Activated CD8-positive, alpha-beta memory T cell treated with anti-CD3 and anti-CD28 coated beads, Interleukin-2, amount 50 U/mL, for 1 hour (primary cell): Measurements from ENCODE around the gene CFAP100.

Source experiments
- DNase-seq: peaks from one replicate; pipeline ENCODE4 v3.0.0-alpha.2; 2020; ENCODE audit errors: extremely low read depth

CFAP100 gene

DNA sequence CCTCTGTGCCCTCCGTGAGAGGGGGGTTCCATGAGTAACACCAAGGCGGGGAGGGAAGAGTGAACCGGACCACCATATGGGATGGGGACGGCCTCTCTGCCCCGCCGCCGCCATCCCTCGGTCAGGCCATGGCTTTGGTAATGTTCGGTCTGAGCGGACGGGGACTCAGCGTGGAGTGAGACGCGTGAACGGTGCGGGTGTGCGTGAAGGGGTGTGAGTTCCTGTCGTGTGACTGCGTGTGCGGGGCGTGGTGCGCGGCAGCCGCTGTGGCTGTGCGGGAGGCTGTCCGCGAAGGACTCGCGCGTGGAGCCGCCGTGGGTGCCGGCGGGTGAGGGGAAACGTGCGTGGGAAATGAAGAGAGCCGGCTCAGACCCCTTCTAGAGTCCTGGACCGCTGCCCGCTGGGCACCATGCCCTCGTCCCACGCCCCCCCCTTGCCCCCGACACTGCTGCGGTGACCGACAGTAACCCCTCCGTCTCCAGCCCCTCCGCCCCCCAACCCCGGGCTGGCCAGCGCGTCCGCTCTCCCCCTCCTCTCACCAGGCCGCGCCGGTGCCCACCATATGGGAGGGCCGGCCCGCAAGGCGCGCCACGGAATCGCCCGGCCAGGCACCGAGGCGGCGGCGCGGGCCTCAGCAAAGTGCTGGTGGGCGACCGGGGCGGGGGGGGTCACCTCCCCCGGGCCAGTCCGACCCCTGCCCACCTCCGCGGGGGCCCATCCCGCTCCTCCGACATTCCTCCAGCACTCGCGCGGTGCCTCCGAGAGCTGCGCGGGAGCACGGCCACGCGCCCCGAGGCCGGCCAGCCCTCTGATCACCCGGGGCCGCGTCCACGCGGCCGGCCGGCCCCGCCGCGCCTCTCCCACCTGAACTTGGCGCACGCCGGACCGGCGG lies 38.1 kb upstream of the CFAP100 start:
- DNase-seq = no peak

DNA sequence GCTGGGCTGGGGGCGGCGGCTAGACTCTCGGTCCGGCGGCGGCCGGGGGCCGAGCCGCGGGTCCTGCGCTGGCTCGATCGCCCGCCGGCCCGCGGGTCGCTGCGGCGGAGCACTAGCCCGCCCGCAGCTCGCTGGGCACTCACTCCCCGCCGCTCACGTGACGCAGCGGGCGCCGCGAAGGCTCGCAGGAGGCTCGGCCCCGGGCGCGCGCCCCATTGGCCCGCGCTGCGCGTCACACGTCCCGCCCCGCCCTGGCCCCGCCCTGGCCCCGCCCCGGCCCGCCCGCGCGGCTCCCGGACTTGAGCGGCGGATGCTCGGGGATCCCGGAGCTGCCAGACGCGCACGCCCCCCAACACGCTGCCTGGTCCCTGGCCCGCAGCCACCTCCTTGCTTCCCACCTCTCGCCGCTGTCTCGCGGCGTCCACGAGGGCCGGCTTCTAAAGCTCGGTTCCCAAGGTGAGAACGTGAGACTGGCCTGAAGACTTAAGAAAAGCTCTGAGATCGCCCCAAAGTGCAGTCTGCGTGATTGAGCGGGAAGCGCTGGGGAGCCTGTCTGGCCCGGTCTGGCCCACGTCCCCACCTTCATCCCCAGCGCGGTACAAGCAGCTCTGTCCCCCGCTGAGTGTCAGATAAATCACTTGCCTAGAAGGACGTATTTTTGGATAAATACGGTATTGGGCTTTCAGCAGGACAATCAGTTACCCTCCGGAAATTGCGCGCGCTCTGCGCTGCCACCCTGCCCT lies 37.2 kb upstream of the CFAP100 start, which contains the start of gene KLF15:
TSS of gene KLF15 (minus strand) at position 114 of the 743 bp plus-strand sequence. CDS start 4,486 bp downstream, outside the sequence.
- peak; percentile 10 for DNase-seq

DNA sequence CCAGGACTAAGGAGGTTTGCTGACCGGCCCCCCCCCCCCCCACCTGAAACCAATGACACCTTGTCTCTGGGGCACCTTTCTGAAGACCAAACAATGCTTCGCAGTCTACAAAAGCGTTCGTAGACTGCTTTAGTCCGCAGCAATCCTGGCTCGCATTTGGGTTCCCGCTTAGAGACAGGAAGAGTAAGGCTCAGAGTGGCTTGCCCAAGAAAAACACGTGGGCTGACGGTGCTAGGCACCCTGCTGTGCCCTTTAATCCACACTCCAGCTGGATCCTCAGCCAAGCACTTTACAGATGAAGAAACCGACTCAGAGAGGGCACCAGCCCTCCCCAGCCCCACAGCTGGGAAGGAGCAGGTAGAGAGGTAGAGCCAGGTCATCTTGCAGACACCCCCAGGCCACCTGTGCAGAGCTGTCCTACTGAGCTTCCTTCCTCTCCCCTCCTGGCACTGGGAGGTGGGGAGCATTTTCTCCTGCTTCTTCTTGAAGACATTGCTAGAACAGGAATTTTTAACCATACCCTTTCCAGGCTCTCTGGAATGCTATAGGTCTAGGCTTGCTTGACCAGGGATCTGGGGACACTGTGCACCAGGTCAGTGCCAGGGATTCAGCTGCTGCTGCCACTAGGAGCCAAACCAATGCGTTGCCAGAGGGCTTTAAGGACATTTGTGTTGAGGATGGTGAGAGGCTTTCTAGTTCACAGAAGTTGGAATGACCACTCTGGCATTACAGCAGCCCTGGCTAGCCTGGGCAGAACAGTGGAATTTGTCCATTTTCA lies 36.5 kb upstream of the CFAP100 start:
- DNase-seq = no peak

DNA sequence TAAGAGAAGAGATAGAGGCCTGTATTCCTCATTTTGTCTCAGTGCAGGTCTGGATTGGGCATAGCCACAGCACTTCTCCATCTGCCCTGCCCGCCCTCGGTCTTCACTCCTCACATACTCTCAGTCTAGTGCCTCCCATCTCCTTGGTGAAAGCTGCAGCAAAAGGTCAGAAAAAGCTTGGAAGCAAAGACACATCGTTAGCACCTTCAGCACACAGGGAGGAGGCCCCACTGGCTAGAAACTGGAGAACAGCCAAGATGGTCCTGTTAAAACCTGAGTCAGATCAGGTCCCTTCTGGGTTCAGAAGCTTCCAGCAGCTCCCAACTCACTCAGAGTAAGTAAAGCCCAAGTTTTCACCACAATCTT lies 35.9 kb upstream of the CFAP100 start:
- no peak for DNase-seq

GRCh38 chr3:126360046-126360713 lies 34.5 kb upstream of the CFAP100 start:
- DNase-seq = no peak

GRCh38 chr3:126360714-126361060 lies 34.0 kb upstream of the CFAP100 start:
- DNase-seq = no peak

GRCh38 chr3:126361211-126361610 lies 33.5 kb upstream of the CFAP100 start:
- DNase-seq = no peak

DNA sequence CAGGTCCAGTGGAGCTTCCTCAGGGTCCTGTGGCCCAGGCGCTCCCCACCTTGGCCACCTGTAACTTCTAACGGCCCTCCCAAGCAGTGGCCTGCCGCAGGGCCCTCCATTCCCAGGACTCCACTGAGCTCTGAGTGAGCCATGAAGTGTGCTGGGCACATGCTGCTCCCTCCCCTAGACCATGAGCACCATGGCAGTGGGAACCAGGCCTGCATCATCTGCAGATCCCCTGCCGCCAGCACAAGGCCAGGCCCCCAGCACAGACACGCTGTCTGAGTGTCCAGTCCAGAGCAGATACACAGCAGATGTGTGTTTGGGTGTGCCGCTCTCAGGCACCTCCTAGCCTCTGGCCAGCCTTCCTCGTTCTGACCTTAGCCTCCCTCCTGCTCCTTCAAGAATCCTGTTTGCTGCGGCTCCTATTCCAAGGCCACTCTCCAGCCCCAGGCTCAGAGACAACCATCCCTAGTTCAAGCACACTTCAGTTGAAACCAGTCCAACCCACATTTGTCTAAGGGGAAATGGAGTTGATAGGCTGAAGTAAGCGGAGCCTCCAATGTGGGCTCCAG lies 30.5 kb upstream of the CFAP100 start:
- DNase-seq = no peak

- DNase-seq = no peak
These were observed 29.9 kb upstream of the CFAP100 start for GRCh38 chr3:126364731-126365301.

DNA sequence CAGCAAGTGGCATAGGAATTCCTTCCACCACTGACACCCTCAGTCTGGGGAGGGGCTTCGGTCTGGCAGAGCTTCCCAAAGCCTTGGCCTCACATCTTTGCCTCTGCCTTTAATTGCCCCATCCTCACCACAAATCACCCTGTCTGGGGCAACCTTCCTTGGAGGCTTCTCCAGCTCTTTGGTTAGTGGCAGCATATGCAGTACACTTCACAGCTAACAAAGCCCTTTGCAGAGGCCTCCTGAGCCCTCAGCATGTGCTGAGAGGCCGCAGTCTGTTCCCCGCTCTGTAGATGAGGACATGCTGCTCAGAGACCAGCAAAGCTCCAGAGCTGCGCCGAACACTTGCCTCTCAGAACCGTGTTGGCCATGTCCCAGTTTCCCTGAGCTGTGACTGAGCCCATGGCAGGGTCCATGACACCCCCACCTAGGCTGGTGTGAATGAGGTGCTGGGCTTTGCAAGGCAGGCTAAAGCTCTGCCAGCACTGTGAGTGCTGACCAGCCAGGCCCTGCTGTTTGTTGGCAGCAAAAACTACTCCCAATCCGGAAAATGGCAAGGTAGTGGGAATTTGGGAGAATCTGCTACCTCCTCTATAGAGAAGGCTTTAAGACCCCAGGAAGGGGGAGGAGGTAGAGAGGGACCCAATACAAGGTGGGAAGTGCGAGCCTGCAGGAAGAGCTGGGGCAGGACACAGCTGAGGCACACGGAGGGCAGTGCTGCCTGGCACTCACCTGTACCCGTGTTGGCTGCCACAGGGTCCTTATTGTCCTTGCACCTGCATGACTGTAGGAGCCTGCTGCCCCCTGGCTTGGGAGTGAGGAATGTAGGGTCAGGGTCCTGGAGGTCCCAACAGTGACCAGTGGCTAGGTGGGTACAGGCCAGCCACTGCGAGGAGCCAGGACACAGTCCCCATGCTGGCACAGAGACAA lies 29.1 kb upstream of the CFAP100 start:
- no peak for DNase-seq

DNA sequence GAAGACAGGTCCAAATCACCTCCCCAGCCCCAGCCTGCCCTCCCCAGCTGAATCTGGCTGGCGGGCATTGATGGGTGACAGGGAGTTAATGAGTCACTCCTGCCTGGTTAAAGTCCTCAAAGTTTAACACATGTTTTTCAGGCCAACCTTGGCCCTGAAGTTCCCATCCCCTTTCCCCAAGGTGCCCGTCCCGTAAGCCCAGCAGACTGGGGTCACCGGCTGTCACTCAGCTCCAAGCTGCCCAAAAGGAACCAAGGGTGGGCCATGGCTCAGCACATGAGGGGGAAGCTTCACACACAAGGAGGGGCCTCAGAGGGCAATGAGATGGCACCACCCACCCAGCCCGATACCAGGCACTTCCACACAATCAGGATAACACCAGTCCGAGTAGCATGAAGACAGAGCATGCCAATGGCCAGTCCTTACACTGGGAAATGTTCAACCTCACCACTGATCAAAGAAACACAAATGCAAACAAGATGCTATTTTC lies 27.3 kb upstream of the CFAP100 start:
- DNase-seq = no peak

- DNase-seq = no peak
These were observed 25.2 kb upstream of the CFAP100 start for GRCh38 chr3:126369490-126369889.

GRCh38 chr3:126370055-126370454 lies 24.7 kb upstream of the CFAP100 start:
- no peak for DNase-seq

GRCh38 chr3:126370606-126371005 lies 24.1 kb upstream of the CFAP100 start:
- no peak for DNase-seq

DNA sequence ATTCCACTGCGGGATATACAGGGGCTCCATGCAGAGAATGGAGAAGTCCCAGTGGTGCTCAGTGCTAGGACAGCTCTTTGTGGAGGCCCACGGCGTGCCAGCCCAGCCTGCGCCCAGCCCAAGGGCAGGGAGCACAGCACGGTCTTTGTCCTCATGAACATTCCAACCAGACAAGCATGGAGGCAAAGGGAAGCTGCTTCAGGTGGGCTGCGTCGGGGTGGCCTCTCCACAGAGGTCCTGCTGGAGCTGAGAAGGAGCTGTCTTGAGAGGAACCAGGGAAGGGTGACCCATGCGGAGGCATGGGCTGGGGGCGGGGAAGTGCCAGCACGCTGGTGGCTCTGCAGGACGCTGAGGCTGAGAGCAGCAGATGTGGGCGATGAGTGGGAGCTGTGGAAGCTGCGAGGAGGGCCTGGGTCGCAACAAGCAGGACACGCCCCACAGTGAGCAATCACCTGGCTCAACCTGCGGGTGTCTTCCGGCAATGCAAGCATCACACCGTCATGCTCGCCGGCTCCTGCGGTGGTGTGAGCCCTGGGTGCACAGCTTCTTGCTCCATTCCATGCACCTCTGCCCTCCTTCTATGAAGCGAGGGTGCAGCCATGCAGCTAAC lies 23.5 kb upstream of the CFAP100 start:
- DNase-seq = no peak

- no peak for DNase-seq
These were observed 22.1 kb upstream of the CFAP100 start for GRCh38 chr3:126372413-126373145.

GRCh38 chr3:126373146-126373613 lies 21.5 kb upstream of the CFAP100 start:
- no peak for DNase-seq
